H9 (cell line): ENCODE results near the gene MPV17L2. TPM values are rescaled to one million over a fixed set of nuclear protein-coding genes. Genes with fewer than 3 reads are reported as not detected.

Experiments
- DNase-seq: peaks from one replicate; pipeline ENCODE4 v3.0.0-alpha.2; 2017
- H2AFZ ChIP-seq: one replicate; pipeline ENCODE4 v1.6.1; 2013; ENCODE audit warnings: mild to moderate bottlenecking, low read length, control low read depth, moderate library complexity
- H2AK5ac ChIP-seq: 2 replicates; pipeline ENCODE4 v1.6.1; 2013; ENCODE audit warnings: low read length, control low read depth, mixed read lengths; ENCODE audit not compliant: insufficient read length
- H2BK120ac ChIP-seq: one replicate; pipeline ENCODE4 v1.6.1; 2013; ENCODE audit warnings: low read depth, mild to moderate bottlenecking, low read length, control low read depth, inconsistent platforms; ENCODE audit not compliant: poor library complexity, severe bottlenecking
- H2BK12ac ChIP-seq: 2 replicates; pipeline ENCODE4 v1.6.1; 2013; ENCODE audit warnings: low read length, control low read depth, mixed read lengths, low read depth; ENCODE audit not compliant: insufficient read length
- H2BK15ac ChIP-seq: 2 replicates; pipeline ENCODE4 v1.6.1; 2013; ENCODE audit warnings: low read depth, low read length, control low read depth
- H2BK20ac ChIP-seq: one replicate; pipeline ENCODE4 v1.6.1; 2013; ENCODE audit warnings: low read depth, mild to moderate bottlenecking, low read length, control low read depth, inconsistent platforms; ENCODE audit not compliant: poor library complexity, severe bottlenecking
- H2BK5ac ChIP-seq: 2 replicates; pipeline ENCODE4 v1.6.1; 2013; ENCODE audit warnings: low read length, control low read depth, mixed read lengths; ENCODE audit not compliant: insufficient read length
- H3K14ac ChIP-seq: 2 replicates; pipeline ENCODE4 v1.6.1; 2013; ENCODE audit warnings: low read length, control low read depth; ENCODE audit not compliant: insufficient read depth
- H3K18ac ChIP-seq: 2 replicates; pipeline ENCODE4 v1.6.1; 2013; ENCODE audit warnings: low read depth, mild to moderate bottlenecking, mixed read lengths, low read length, control low read depth; ENCODE audit not compliant: insufficient read length
- H3K23ac ChIP-seq: 2 replicates; pipeline ENCODE4 v1.6.1; 2013; ENCODE audit warnings: low read length, control low read depth, mixed read lengths, low read depth; ENCODE audit not compliant: insufficient read length
- H3K23me2 ChIP-seq: 2 replicates; pipeline ENCODE4 v1.6.1; 2013; ENCODE audit warnings: low read depth, mild to moderate bottlenecking, mixed read lengths, low read length, control low read depth; ENCODE audit not compliant: insufficient read length, poor library complexity, severe bottlenecking
- H3K27ac ChIP-seq: 2 replicates; pipeline ENCODE4 v1.5.1; 2013; ENCODE audit warnings: low read length, control low read depth, mixed read lengths, low read depth; ENCODE audit not compliant: insufficient read length
- H3K27me3 ChIP-seq: 2 replicates; pipeline ENCODE4 v1.6.1; 2013; ENCODE audit warnings: low read length, control low read depth, inconsistent platforms; ENCODE audit not compliant: insufficient read depth
- H3K4ac ChIP-seq: 2 replicates; pipeline ENCODE4 v1.6.1; 2013; ENCODE audit warnings: low read depth, mild to moderate bottlenecking, control low read depth, inconsistent platforms, low read length, moderate library complexity
- H3K4me1 ChIP-seq: 2 replicates; pipeline ENCODE4 v1.6.1; 2013; ENCODE audit warnings: low read length, control low read depth, inconsistent platforms; ENCODE audit not compliant: insufficient read depth
- H3K4me2 ChIP-seq: 2 replicates; pipeline ENCODE4 v1.6.1; 2013; ENCODE audit warnings: low read length, control low read depth, mixed read lengths; ENCODE audit not compliant: insufficient read length, insufficient read depth
- H3K56ac ChIP-seq: 2 replicates; pipeline ENCODE4 v1.6.1; 2013; ENCODE audit warnings: low read depth, mild to moderate bottlenecking, mixed read lengths, low read length, control low read depth; ENCODE audit not compliant: insufficient read length
- H3K79me1 ChIP-seq: 2 replicates; pipeline ENCODE4 v1.6.1; 2013; ENCODE audit warnings: low read depth, mild to moderate bottlenecking, moderate library complexity, low read length, control low read depth, inconsistent platforms; ENCODE audit not compliant: insufficient read depth, poor library complexity, severe bottlenecking
- H3K79me2 ChIP-seq: 2 replicates; pipeline ENCODE4 v1.6.1; 2013; ENCODE audit warnings: low read length, control low read depth, inconsistent platforms; ENCODE audit not compliant: insufficient read depth
- H3K9ac ChIP-seq: 2 replicates; pipeline ENCODE4 v1.6.1; 2013; ENCODE audit warnings: low read length, control low read depth, mixed read lengths; ENCODE audit not compliant: insufficient read length; ENCODE audit errors: extremely low read depth
- H3K9me3 ChIP-seq: one replicate; pipeline ENCODE4 v1.6.1; 2013; ENCODE audit warnings: low read depth, low read length, inconsistent platforms; ENCODE audit not compliant: control insufficient read depth
- H3T11ph ChIP-seq: one replicate; pipeline ENCODE4 v1.6.1; 2013; ENCODE audit warnings: mild to moderate bottlenecking, low read length, control low read depth, inconsistent platforms
- H4K20me1 ChIP-seq: one replicate; pipeline ENCODE4 v1.6.1; 2013; ENCODE audit not compliant: control insufficient read depth, insufficient read length, insufficient read depth
- H4K5ac ChIP-seq: 2 replicates; pipeline ENCODE4 v1.6.1; 2013; ENCODE audit warnings: low read depth, mild to moderate bottlenecking, mixed read lengths, low read length, control low read depth; ENCODE audit not compliant: insufficient read length
- H4K8ac ChIP-seq: replicated peaks from 2 replicates; pipeline ENCODE4 v1.6.1; 2013; ENCODE audit warnings: low read length, control low read depth, mixed read lengths, low read depth; ENCODE audit not compliant: insufficient read length
- H4K91ac ChIP-seq: 2 replicates; pipeline ENCODE4 v1.6.1; 2013; ENCODE audit warnings: low read depth, mild to moderate bottlenecking, moderate library complexity, mixed read lengths, low read length, control low read depth; ENCODE audit not compliant: insufficient read length
- H3K27ac Mint-ChIP-seq, 3 experiments: 2 replicates in 2 of 3; 3 replicates in 1 of 3; pipeline ENCODE4 v1.8.0; 2020 to 2021; ENCODE audit warnings: mixed read lengths in 3 of 3, mild to moderate bottlenecking in 1 of 3, moderate library complexity in 1 of 3
- H3K27me3 Mint-ChIP-seq: 2 replicates; pipeline ENCODE4 v1.8.0; 2021; ENCODE audit warnings: low read depth, mild to moderate bottlenecking, moderate library complexity, mixed read lengths
- H3K36me3 Mint-ChIP-seq, 3 experiments: 2 replicates in 2 of 3; 3 replicates in 1 of 3; pipeline ENCODE4 v1.8.0; 2020 to 2021; ENCODE audit warnings: low read depth in 3 of 3, mixed read lengths in 3 of 3; ENCODE audit not compliant: insufficient read depth in 1 of 3
- H3K4me1 Mint-ChIP-seq, 2 experiments: 2 replicates each; pipeline ENCODE4 v1.8.0; 2020; ENCODE audit warnings: mixed read lengths in 2 of 2
- H3K4me3 Mint-ChIP-seq, 2 experiments: 2 replicates in 1 of 2; 3 replicates in 1 of 2; pipeline ENCODE4 v1.8.0; 2020 to 2021; ENCODE audit warnings: mild to moderate bottlenecking in 2 of 2, mixed read lengths in 2 of 2, moderate library complexity in 1 of 2
- H3K9me3 Mint-ChIP-seq, 2 experiments: 2 replicates in 1 of 2; 3 replicates in 1 of 2; pipeline ENCODE4 v1.8.0; 2020; ENCODE audit warnings: mild to moderate bottlenecking in 2 of 2, mixed read lengths in 2 of 2, moderate library complexity in 1 of 2
- WGBS: extraction: QIAGEN DNeasy Blood & Tissue Kit; methylation state at CpG from one replicate; pipeline ENCODE4 v1.1.7; 2013; ENCODE audit warnings: missing lambda C conversion rate, low lambda C conversion rate, mixed read lengths; ENCODE audit not compliant: insufficient read length; ENCODE audit errors: extremely low coverage; 5-methylcytosine and 5-hydroxymethylcytosine counted together
- total RNA-seq: library from RNA; stranded (reverse); gene quantifications from 2 replicates; pipeline ENCODE4 v1.2.1, GENCODE V29; 2021
- TF ChIP-seq, protein P1 (sequence below): fragments of 200-600 bp; sonication (generic); conservative IDR thresholded peaks from 3 replicates; pipeline ENCODE4 v1.8.0; 2021; ENCODE audit warnings: antibody characterized with exemption, mild to moderate bottlenecking

The MPV17L2 gene
- total RNA-seq, 1 experiment from 2014 or later: 26.4 TPM

DNA sequence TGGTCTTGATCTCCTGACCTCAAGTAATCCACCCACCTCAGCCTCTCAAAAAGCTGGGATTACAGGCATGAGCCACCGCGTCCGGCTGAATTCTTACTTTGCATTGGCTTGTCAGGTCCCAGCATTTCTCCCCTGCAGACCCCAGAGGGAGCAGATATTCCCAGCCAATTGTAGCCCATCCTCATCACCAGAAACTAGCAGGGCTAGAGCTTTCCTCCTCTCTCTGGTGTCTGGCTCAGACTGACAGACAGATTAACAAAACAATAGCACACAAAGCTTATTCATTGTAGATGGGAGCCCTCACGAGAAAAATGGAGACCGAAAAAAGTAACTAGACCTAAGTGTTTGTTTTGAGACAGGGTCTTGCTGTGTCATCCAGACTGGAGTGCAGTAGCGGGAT lies 7.5 kb upstream of the MPV17L2 start:
- no peak overlapping the region for H4K91ac ChIP-seq
- H3K27me3 ChIP-seq: no peaks in the 10 kb centered on the region
- H3K4me1 ChIP-seq: peaks cover 2% of the 10 kb centered on the region; the same call in 1 of the 2 replicates
- Mint-ChIP-seq H3K27me3 (no peaks in the 10 kb centered on the region; the same call in 1 of the 2 replicates), H3K27ac (peak overlapping the region; percentile 20 to 94 (median 46); a peak in 6 of 7 replicates), H3K4me3 (peak overlapping the region in 1 of 2 experiments; percentile 10; a peak in 1 of 5 replicates), H3K36me3 (no peaks in the 10 kb centered on the region), H3K9me3 (no peaks in the 10 kb centered on the region), H3K4me1 (peaks cover 5 to 6% of the 10 kb centered on the region in 2 experiments; a peak in 3 of 4 replicates)
- H4K20me1 ChIP-seq: no peaks in the 10 kb centered on the region
- no peak overlapping the region for H3K4me2 ChIP-seq
- H2BK15ac ChIP-seq: no peak overlapping the region
- H3K23me2 ChIP-seq: no peaks in the 10 kb centered on the region
- H2AK5ac ChIP-seq: no peak overlapping the region
- no CpG with 5 or more reads among the region's 6 CpGs for WGBS
- no peak overlapping the region for H4K8ac ChIP-seq
- DNase-seq: peak; percentile 55
- no peak overlapping the region for H3K4ac ChIP-seq
- H3K79me2 ChIP-seq: no peaks in the 10 kb centered on the region
- no peak overlapping the region for H3K18ac ChIP-seq
- H2BK120ac ChIP-seq: no peak overlapping the region
- no peak overlapping the region for H2BK20ac ChIP-seq
- no peak overlapping the region for H3T11ph ChIP-seq
- no peak overlapping the region for H2AFZ ChIP-seq
- no peak overlapping the region for H3K27ac ChIP-seq
- H3K56ac ChIP-seq: no peak overlapping the region
- no peak overlapping the region for H3K9ac ChIP-seq
- H2BK5ac ChIP-seq: no peak overlapping the region
- H2BK12ac ChIP-seq: no peak overlapping the region
- H3K79me1 ChIP-seq: no peaks in the 10 kb centered on the region
- H3K14ac ChIP-seq: no peak overlapping the region
- no peaks in the 10 kb centered on the region for H3K9me3 ChIP-seq
- H4K5ac ChIP-seq: no peak overlapping the region
- no peak overlapping the region for H3K23ac ChIP-seq
- TF ChIP-seq, protein P1, sequence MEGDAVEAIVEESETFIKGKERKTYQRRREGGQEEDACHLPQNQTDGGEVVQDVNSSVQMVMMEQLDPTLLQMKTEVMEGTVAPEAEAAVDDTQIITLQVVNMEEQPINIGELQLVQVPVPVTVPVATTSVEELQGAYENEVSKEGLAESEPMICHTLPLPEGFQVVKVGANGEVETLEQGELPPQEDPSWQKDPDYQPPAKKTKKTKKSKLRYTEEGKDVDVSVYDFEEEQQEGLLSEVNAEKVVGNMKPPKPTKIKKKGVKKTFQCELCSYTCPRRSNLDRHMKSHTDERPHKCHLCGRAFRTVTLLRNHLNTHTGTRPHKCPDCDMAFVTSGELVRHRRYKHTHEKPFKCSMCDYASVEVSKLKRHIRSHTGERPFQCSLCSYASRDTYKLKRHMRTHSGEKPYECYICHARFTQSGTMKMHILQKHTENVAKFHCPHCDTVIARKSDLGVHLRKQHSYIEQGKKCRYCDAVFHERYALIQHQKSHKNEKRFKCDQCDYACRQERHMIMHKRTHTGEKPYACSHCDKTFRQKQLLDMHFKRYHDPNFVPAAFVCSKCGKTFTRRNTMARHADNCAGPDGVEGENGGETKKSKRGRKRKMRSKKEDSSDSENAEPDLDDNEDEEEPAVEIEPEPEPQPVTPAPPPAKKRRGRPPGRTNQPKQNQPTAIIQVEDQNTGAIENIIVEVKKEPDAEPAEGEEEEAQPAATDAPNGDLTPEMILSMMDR: no peak
